Measurements from ENCODE around the gene EIF2S3.
"Not testable (repeated sequence)": the region's sequence is repeated elsewhere in the genome, so short reads cannot be mapped to it uniquely, and the experiment has no call there.

The EIF2S3 gene

GRCh38 chrX:24050522-24051318 is 4.0 kb upstream of the EIF2S3 start:
- DNase-seq = peak; percentile 21

- no peak for DNase-seq
Observed at GRCh38 chrX:24055043-24055356, 244 bp downstream of the EIF2S3 start.

- DNase-seq = no peak
Observed at GRCh38 chrX:24063488-24063887, 8.7 kb downstream of the EIF2S3 start.

GRCh38 chrX:24069877-24070276 is 15.1 kb downstream of the EIF2S3 start:
- no peak for DNase-seq

- no peak for DNase-seq
Observed at GRCh38 chrX:24079411-24079810, 24.7 kb downstream of the EIF2S3 start.

GRCh38 chrX:24080245-24080644 is 25.5 kb downstream of the EIF2S3 start:
- DNase-seq = not testable (repeated sequence)

- DNase-seq = no peak
Observed at GRCh38 chrX:24080704-24081103, 25.9 kb downstream of the EIF2S3 start.

GRCh38 chrX:24081661-24082154 is 27.0 kb downstream of the EIF2S3 start:
- DNase-seq = peak; percentile 74

- DNase-seq = no peak
Observed at GRCh38 chrX:24082447-24082846, 27.7 kb downstream of the EIF2S3 start.

GRCh38 chrX:24085101-24085500 is 30.3 kb downstream of the EIF2S3 start:
- DNase-seq = no peak

GRCh38 chrX:24090300-24091200 is 35.8 kb downstream of the EIF2S3 start:
- no peak for DNase-seq

- DNase-seq = no peak
Observed at GRCh38 chrX:24093746-24094145, 39.0 kb downstream of the EIF2S3 start.

- no peak for DNase-seq
Observed at GRCh38 chrX:24097741-24098260, 43.0 kb downstream of the EIF2S3 start.

GRCh38 chrX:24098932-24099331 is 44.2 kb downstream of the EIF2S3 start:
- no peak for DNase-seq

- no peak for DNase-seq
Observed at GRCh38 chrX:24099394-24099793, 44.6 kb downstream of the EIF2S3 start.

GRCh38 chrX:24100713-24101112 is 46.0 kb downstream of the EIF2S3 start:
- DNase-seq = peak; percentile 72

GRCh38 chrX:24110069-24110468 is 55.3 kb downstream of the EIF2S3 start:
- DNase-seq = no peak

- no peak for DNase-seq
Observed at GRCh38 chrX:24113181-24113580, 58.4 kb downstream of the EIF2S3 start.

GRCh38 chrX:24117258-24117657 is 62.5 kb downstream of the EIF2S3 start:
- DNase-seq = no peak

- DNase-seq = no peak
Observed at GRCh38 chrX:24124244-24124799, 69.6 kb downstream of the EIF2S3 start.

- DNase-seq = no peak
Observed at GRCh38 chrX:24125028-24125612, 70.4 kb downstream of the EIF2S3 start.

Data from hematopoietic multipotent progenitor cell treated with erythropoietin and hydrocortisone succinate and interleukin-3 and kit ligand, for 4 days (in vitro differentiated cells).